GM18507 (cell line): ENCODE measurements around the gene PSG6.
"Not testable (repeated sequence)": the region's sequence is repeated elsewhere in the genome, so short reads cannot be mapped to it uniquely, and the experiment has no call there.

Source experiments
- DNase-seq: peaks from one replicate; pipeline ENCODE4 v3.0.0; 2011; ENCODE audit warnings: low read depth; ENCODE audit not compliant: insufficient read length; ENCODE audit errors: extremely low spot score
- FAIRE-seq: peaks from 2 replicates; lab custom pipeline; 2011; peaks lifted over from hg19 to GRCh38; lab: Jason Lieb, UNC

Gene PSG6

GRCh38 chr19:42917634-42918033 is at the start of gene PSG6:
PSG6 (minus strand) TSS chr19:42917894; CDS start chr19:42917792, 102 bp downstream.
- not testable (repeated sequence) for DNase-seq, FAIRE-seq

GRCh38 chr19:42965176-42965575 is 47.5 kb upstream of the PSG6 start:
- FAIRE-seq: no peak

GRCh38 chr19:42961119-42961518 is 43.4 kb upstream of the PSG6 start:
- FAIRE-seq (no peak), DNase-seq (no peak)

More at GRCh38 chr19:42965176-42965575, 47.5 kb upstream of the PSG6 start:
- no peak for DNase-seq

GRCh38 chr19:42952126-42952525 is 34.4 kb upstream of the PSG6 start:
- not testable (repeated sequence) for DNase-seq, FAIRE-seq

- not testable (repeated sequence) for DNase-seq, FAIRE-seq
Measured at GRCh38 chr19:42951476-42951875, 33.8 kb upstream of the PSG6 start.

- DNase-seq (no peak), FAIRE-seq (no peak)
Measured at GRCh38 chr19:42942187-42942789, 24.6 kb upstream of the PSG6 start.

GRCh38 chr19:42937107-42937506 is 19.4 kb upstream of the PSG6 start, which contains the start of gene PSG7:
PSG7 (minus strand) TSS chr19:42937207; CDS start chr19:42937076, 131 bp downstream.
- not testable (repeated sequence) for DNase-seq

GRCh38 chr19:42934726-42935125 is 17.0 kb upstream of the PSG6 start:
- FAIRE-seq, DNase-seq: not testable (repeated sequence)

More at GRCh38 chr19:42937107-42937506, 19.4 kb upstream of the PSG6 start, which contains the start of gene PSG7:
- not testable (repeated sequence) for FAIRE-seq

GRCh38 chr19:42934183-42934582 is 16.5 kb upstream of the PSG6 start:
- not testable (repeated sequence) for DNase-seq

GRCh38 chr19:42933412-42933811 is 15.7 kb upstream of the PSG6 start:
- not testable (repeated sequence) for FAIRE-seq, DNase-seq

More at GRCh38 chr19:42934183-42934582, 16.5 kb upstream of the PSG6 start:
- not testable (repeated sequence) for FAIRE-seq

GRCh38 chr19:42932485-42933101 is 14.9 kb upstream of the PSG6 start:
- FAIRE-seq, DNase-seq: not testable (repeated sequence)

GRCh38 chr19:42930214-42930613 is 12.5 kb upstream of the PSG6 start:
- not testable (repeated sequence) for FAIRE-seq, DNase-seq

- FAIRE-seq (no peak), DNase-seq (no peak)
Measured at GRCh38 chr19:42928896-42929295, 11.2 kb upstream of the PSG6 start.

GRCh38 chr19:42926781-42927180 is 9.1 kb upstream of the PSG6 start:
- DNase-seq: no peak
- no peak for FAIRE-seq

GRCh38 chr19:42923106-42923505 is 5.4 kb upstream of the PSG6 start:
- FAIRE-seq, DNase-seq: not testable (repeated sequence)

- DNase-seq, FAIRE-seq: not testable (repeated sequence)
Measured at GRCh38 chr19:42920971-42921370, 3.3 kb upstream of the PSG6 start.

- DNase-seq: no peak
- no peak for FAIRE-seq
Measured at GRCh38 chr19:42919757-42920079, 2.0 kb upstream of the PSG6 start.

- FAIRE-seq, DNase-seq: not testable (repeated sequence)
Measured at GRCh38 chr19:42919070-42919756, 1.5 kb upstream of the PSG6 start.

GRCh38 chr19:42918377-42919069 is 829 bp upstream of the PSG6 start:
- not testable (repeated sequence) for DNase-seq, FAIRE-seq

GRCh38 chr19:42916931-42917330 is 763 bp downstream of the PSG6 start:
- not testable (repeated sequence) for FAIRE-seq, DNase-seq
